ENCODE results near the gene PPP6R2.
"Not testable (repeated sequence)": the region's sequence is repeated elsewhere in the genome, so short reads cannot be mapped to it uniquely, and the experiment has no call there.

The PPP6R2 gene

GRCh38 chr22:50381021-50381555 is 38.0 kb downstream of the PPP6R2 start:
- H3K9me3 Mint-ChIP-seq, H3K27ac Mint-ChIP-seq, H3K27me3 Mint-ChIP-seq, H3K4me3 Mint-ChIP-seq, H3K4me1 Mint-ChIP-seq, H3K36me3 Mint-ChIP-seq: not testable (repeated sequence)

GRCh38 chr22:50396751-50397370 is 53.7 kb downstream of the PPP6R2 start:
- peaks cover 9% of the 10 kb centered on the region for H3K36me3 Mint-ChIP-seq
- no peaks in the 10 kb centered on the region for H3K27me3 Mint-ChIP-seq
- no peak overlapping the region for H3K4me3 Mint-ChIP-seq
- H3K9me3 Mint-ChIP-seq, result no peaks in the 10 kb centered on the region
- peaks cover 29% of the 10 kb centered on the region for H3K4me1 Mint-ChIP-seq
- peak overlapping the region; percentile 79 for H3K27ac Mint-ChIP-seq

GRCh38 chr22:50397371-50398060 is 54.4 kb downstream of the PPP6R2 start:
- H3K27me3 Mint-ChIP-seq, H3K9me3 Mint-ChIP-seq, H3K4me3 Mint-ChIP-seq: not testable (repeated sequence)
- peaks cover 11% of the 10 kb centered on the region for H3K36me3 Mint-ChIP-seq
- H3K4me1 Mint-ChIP-seq, result peaks cover 29% of the 10 kb centered on the region
- peak overlapping the region; percentile 79 for H3K27ac Mint-ChIP-seq

GRCh38 chr22:50398831-50399648 is 55.9 kb downstream of the PPP6R2 start:
- Mint-ChIP-seq H3K4me3 (no peak overlapping the region), H3K27ac (no peak overlapping the region), H3K4me1 (peaks cover 24% of the 10 kb centered on the region), H3K27me3 (no peaks in the 10 kb centered on the region), H3K9me3 (no peaks in the 10 kb centered on the region), H3K36me3 (peaks cover 9% of the 10 kb centered on the region)

GRCh38 chr22:50399751-50400331 is 56.7 kb downstream of the PPP6R2 start:
- H3K9me3 Mint-ChIP-seq, result no peaks in the 10 kb centered on the region
- H3K27me3 Mint-ChIP-seq, result no peaks in the 10 kb centered on the region
- no peak overlapping the region for H3K4me3 Mint-ChIP-seq
- H3K36me3 Mint-ChIP-seq, result peaks cover 8% of the 10 kb centered on the region
- H3K4me1 Mint-ChIP-seq, result peaks cover 25% of the 10 kb centered on the region
- H3K27ac Mint-ChIP-seq, result no peak overlapping the region

DNA sequence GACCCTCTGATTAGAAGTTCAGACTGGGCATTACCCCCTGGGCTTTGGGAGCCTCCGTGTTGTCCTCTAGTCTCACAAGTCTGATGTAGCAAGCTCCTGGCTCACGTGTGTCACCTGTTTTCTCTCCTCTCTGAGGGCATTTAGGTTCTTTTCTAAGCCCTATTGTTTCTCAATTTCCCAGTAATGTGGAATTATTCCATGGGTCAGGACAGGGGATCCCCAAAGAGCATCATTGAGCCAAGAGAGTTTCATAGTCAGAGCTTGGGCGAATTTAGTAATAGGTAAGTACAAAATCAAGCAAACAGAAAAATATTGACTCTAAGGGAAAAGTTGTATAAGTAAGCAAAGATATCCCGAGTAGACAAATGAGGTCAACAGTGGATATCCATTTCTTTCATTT is 57.3 kb downstream of the PPP6R2 start:
- Mint-ChIP-seq H3K4me3 (no peak overlapping the region), H3K4me1 (peaks cover 24% of the 10 kb centered on the region), H3K36me3 (peaks cover 5% of the 10 kb centered on the region), H3K9me3 (no peaks in the 10 kb centered on the region), H3K27me3 (no peaks in the 10 kb centered on the region), H3K27ac (peak overlapping the region; percentile 86)

GRCh38 chr22:50400931-50401330 is 57.8 kb downstream of the PPP6R2 start:
- H3K9me3 Mint-ChIP-seq, result no peaks in the 10 kb centered on the region
- H3K27me3 Mint-ChIP-seq, result no peaks in the 10 kb centered on the region
- H3K4me1 Mint-ChIP-seq, result peaks cover 24% of the 10 kb centered on the region
- H3K27ac Mint-ChIP-seq, result peak overlapping the region; percentile 6
- H3K36me3 Mint-ChIP-seq, result peaks cover 5% of the 10 kb centered on the region
- H3K4me3 Mint-ChIP-seq, result no peak overlapping the region

DNA sequence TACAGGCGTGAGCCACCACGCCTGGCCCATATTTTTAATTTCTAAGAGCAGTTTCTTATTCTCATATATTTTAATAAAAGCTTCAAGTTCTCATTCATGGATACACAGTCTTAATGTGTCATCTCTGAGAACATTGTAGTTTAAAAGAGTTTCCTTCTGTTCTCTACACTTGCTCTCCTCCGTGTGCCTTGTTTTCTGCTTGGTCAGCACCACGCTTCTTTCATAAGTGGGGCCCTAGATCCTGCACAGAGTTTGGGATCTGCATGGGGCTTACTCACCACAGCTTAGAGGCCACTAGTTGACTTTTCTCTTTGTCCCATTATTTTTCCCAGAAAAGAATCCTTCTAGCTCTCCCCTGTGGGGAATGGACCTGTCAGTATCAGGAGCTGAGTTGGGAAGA is 58.8 kb downstream of the PPP6R2 start:
- Mint-ChIP-seq H3K4me1 (peaks cover 19% of the 10 kb centered on the region), H3K9me3 (no peaks in the 10 kb centered on the region), H3K4me3 (no peak overlapping the region), H3K36me3 (peaks cover 6% of the 10 kb centered on the region), H3K27ac (no peak overlapping the region), H3K27me3 (no peaks in the 10 kb centered on the region)

GRCh38 chr22:50403701-50404101 is 60.6 kb downstream of the PPP6R2 start:
- Mint-ChIP-seq H3K9me3 (no peaks in the 10 kb centered on the region), H3K4me1 (peaks cover 16% of the 10 kb centered on the region), H3K27ac (no peak overlapping the region), H3K27me3 (no peaks in the 10 kb centered on the region), H3K36me3 (peaks cover 4% of the 10 kb centered on the region), H3K4me3 (no peak overlapping the region)

- peak overlapping the region; percentile 12 for H3K27ac Mint-ChIP-seq
- H3K4me3 Mint-ChIP-seq, result no peak overlapping the region
- peaks cover 5% of the 10 kb centered on the region for H3K4me1 Mint-ChIP-seq
- H3K9me3 Mint-ChIP-seq, result no peaks in the 10 kb centered on the region
- peaks cover 4% of the 10 kb centered on the region for H3K36me3 Mint-ChIP-seq
- no peaks in the 10 kb centered on the region for H3K27me3 Mint-ChIP-seq
Measured at GRCh38 chr22:50406416-50407170, 63.5 kb downstream of the PPP6R2 start.

DNA sequence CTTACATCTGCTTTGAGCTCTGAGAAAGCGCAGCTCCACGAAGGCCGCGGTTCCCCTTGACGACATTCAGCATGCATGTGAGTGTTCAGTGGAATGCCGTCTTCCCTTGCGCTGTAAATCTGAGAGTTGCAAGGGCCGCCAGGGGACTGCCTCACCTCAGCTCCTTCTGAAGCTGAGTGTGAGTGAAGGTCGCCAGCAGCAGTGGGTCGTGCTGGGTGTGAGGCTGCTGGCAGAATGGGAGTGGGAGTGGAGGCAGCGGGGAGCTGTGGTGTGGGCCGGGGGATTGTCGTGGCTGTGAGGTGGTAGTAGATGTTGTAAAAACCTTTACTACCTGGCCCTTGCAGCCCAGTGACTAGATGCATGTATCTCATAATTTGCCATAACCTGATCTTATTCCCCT is 65.2 kb downstream of the PPP6R2 start:
- Mint-ChIP-seq H3K4me3 (no peak overlapping the region), H3K27me3 (no peaks in the 10 kb centered on the region), H3K4me1 (peaks cover 5% of the 10 kb centered on the region), H3K9me3 (no peaks in the 10 kb centered on the region), H3K27ac (no peak overlapping the region), H3K36me3 (peaks cover 2% of the 10 kb centered on the region)

GRCh38 chr22:50408954-50409353 is 65.8 kb downstream of the PPP6R2 start:
- not testable (repeated sequence) for H3K4me3 Mint-ChIP-seq, H3K4me1 Mint-ChIP-seq, H3K9me3 Mint-ChIP-seq, H3K36me3 Mint-ChIP-seq, H3K27ac Mint-ChIP-seq, H3K27me3 Mint-ChIP-seq

DNA sequence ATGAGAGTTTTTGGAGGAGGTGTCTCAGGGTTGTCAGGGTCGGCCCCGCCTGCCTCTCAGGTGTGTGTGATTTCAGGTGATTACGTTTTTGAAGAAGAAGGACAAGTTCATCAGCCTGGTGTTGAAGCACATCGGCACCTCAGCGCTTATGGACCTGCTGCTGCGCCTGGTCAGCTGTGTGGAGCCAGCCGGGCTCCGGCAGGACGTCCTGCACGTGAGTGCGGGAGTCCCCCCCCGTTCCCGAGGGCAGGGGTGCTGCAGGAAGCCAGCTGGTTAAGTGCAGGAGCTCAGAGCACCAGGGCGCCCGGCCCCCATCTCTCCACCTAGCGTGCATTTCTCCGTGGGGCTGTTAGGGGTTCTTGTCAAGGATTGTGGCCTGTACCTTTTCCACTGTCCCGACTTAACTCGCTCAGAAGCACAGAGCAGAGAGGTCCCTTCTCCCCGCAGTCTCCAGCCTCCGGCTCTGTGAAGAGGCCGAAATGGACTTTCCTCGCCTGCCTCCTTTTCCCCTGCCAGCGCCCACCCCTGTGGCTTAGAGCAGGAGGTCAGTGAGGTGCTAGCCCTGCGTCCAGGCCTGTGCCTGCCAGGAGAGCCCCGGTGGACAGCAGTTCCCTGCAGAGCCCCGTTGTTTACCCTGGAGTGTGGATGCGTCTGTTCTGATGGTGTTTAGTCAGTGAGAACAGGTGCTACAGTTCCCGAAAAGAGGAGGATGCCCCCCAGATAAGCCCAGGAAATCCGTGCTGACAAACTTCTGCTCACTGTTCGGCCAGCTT is 71.5 kb downstream of the PPP6R2 start:
- H3K9me3 Mint-ChIP-seq, result no peaks in the 10 kb centered on the region
- H3K27ac Mint-ChIP-seq, result no peak overlapping the region
- H3K4me3 Mint-ChIP-seq, result no peak overlapping the region
- H3K36me3 Mint-ChIP-seq, result peaks cover 3% of the 10 kb centered on the region
- no peaks in the 10 kb centered on the region for H3K27me3 Mint-ChIP-seq
- no peaks in the 10 kb centered on the region for H3K4me1 Mint-ChIP-seq

- Mint-ChIP-seq H3K27me3 (no peaks in the 10 kb centered on the region), H3K4me3 (no peak overlapping the region), H3K36me3 (peaks cover 7% of the 10 kb centered on the region), H3K27ac (no peak overlapping the region), H3K9me3 (no peaks in the 10 kb centered on the region), H3K4me1 (no peaks in the 10 kb centered on the region)
Measured at GRCh38 chr22:50415426-50415825, 72.3 kb downstream of the PPP6R2 start.

All from activated naive CD4-positive, alpha-beta T cell treated with anti-CD3 and anti-CD28 coated beads, Interleukin-2, amount 50 U/mL, for 24 hours (primary cell).